ENCODE measurements around the gene GMDS. TPM values are rescaled to one million over a fixed set of nuclear protein-coding genes. Genes with fewer than 3 reads are reported as not detected.

GMDS gene
- total RNA-seq, 2 donors from 2014 or later: 25.4 to 29.5 TPM

- peaks cover 7% of the 10 kb centered on the region for H3K4me1 Mint-ChIP-seq
- no peak for DNase-seq
- no peak overlapping the region for H3K4me3 Mint-ChIP-seq
- Histone ChIP-seq H3K4me1 (ENCODE audit: control insufficient read depth, insufficient read depth, low read length) (peaks cover 6% of the 10 kb centered on the region), H3K36me3 (ENCODE audit: control insufficient read depth, insufficient read depth, low read length) (no peaks in the 10 kb centered on the region), H3K9ac (ENCODE audit: extremely low read depth, low read length, poor library complexity, severe bottlenecking) (no peak overlapping the region), H3K27ac (ENCODE audit: low read depth, low read length) (no peak overlapping the region), H3K4me3 (ENCODE audit: low read length) (no peak overlapping the region), H3K9me3 (ENCODE audit: control insufficient read depth, low read length) (no peaks in the 10 kb centered on the region), H3K27me3 (ENCODE audit: control insufficient read depth, insufficient read depth, low read length, poor library complexity, severe bottlenecking) (no peaks in the 10 kb centered on the region)
- H3K27ac Mint-ChIP-seq: no peak overlapping the region
- H3K36me3 Mint-ChIP-seq (ENCODE audit: low read depth): no peaks in the 10 kb centered on the region
- H3K9me3 Mint-ChIP-seq: no peaks in the 10 kb centered on the region
- H3K27me3 Mint-ChIP-seq (ENCODE audit: insufficient read depth): no peaks in the 10 kb centered on the region
- TF ChIP-seq, protein P1, sequence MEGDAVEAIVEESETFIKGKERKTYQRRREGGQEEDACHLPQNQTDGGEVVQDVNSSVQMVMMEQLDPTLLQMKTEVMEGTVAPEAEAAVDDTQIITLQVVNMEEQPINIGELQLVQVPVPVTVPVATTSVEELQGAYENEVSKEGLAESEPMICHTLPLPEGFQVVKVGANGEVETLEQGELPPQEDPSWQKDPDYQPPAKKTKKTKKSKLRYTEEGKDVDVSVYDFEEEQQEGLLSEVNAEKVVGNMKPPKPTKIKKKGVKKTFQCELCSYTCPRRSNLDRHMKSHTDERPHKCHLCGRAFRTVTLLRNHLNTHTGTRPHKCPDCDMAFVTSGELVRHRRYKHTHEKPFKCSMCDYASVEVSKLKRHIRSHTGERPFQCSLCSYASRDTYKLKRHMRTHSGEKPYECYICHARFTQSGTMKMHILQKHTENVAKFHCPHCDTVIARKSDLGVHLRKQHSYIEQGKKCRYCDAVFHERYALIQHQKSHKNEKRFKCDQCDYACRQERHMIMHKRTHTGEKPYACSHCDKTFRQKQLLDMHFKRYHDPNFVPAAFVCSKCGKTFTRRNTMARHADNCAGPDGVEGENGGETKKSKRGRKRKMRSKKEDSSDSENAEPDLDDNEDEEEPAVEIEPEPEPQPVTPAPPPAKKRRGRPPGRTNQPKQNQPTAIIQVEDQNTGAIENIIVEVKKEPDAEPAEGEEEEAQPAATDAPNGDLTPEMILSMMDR (conservative IDR thresholded peaks at IDR 0.05): no peak
- 93 to 100% methylated on average over 2 to 5 of the region's 5 CpGs for WGBS, 2 experiments (ENCODE audit: insufficient coverage in 1 of 2, insufficient read length in 1 of 2)
Observed at GRCh38 chr6:1966713-1967112, 278.7 kb downstream of the GMDS start.

DNA sequence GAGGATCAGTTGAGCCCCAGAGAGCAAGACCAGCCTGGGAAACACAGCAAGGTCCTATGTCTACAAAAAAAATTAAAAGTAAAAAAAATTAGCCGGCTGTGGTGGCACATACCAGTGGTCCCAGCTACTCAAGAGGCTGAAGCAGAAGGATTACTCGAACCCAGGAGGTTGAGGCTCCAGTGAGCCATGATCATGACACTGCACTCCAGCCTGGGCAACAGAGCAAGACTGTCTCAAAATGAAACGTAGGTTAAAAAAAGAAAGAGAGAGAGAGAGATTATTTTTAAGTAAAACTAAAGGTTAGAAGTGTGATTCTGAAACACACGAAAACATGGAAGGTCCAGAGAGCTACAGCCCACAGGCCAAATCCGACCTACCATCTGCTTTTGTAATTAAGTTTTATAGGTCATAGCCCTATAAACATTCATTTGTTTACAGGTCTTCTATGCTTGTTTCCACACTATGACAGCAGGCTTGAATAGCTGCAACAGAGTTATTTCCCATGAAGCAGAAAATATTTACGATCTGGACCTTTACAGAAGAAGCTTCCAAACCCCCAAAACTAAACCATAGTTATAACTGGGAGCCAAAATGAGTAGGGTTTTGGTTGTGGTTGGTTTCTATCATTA lies 279.7 kb downstream of the GMDS start:
- Mint-ChIP-seq H3K27me3 (ENCODE audit: insufficient read depth) (no peaks in the 10 kb centered on the region), H3K9me3 (no peaks in the 10 kb centered on the region), H3K4me1 (peaks cover 7% of the 10 kb centered on the region), H3K36me3 (ENCODE audit: low read depth) (no peaks in the 10 kb centered on the region), H3K27ac (no peak overlapping the region), H3K4me3 (no peak overlapping the region)
- Histone ChIP-seq H3K4me1 (ENCODE audit: control insufficient read depth, insufficient read depth, low read length) (peaks cover 6% of the 10 kb centered on the region), H3K9ac (ENCODE audit: extremely low read depth, low read length, poor library complexity, severe bottlenecking) (no peak overlapping the region), H3K9me3 (ENCODE audit: control insufficient read depth, low read length) (no peaks in the 10 kb centered on the region), H3K4me3 (ENCODE audit: low read length) (no peak overlapping the region), H3K27ac (ENCODE audit: low read depth, low read length) (no peak overlapping the region), H3K27me3 (ENCODE audit: control insufficient read depth, insufficient read depth, low read length, poor library complexity, severe bottlenecking) (no peaks in the 10 kb centered on the region), H3K36me3 (ENCODE audit: control insufficient read depth, insufficient read depth, low read length) (no peaks in the 10 kb centered on the region)
- WGBS, 2 experiments (ENCODE audit: insufficient coverage in 1 of 2, insufficient read length in 1 of 2): 95 to 100% methylated on average over 5 to 6 of the region's 6 CpGs
- no peak for DNase-seq
- TF ChIP-seq, protein P1 (conservative IDR thresholded peaks at IDR 0.05): no peak

DNA sequence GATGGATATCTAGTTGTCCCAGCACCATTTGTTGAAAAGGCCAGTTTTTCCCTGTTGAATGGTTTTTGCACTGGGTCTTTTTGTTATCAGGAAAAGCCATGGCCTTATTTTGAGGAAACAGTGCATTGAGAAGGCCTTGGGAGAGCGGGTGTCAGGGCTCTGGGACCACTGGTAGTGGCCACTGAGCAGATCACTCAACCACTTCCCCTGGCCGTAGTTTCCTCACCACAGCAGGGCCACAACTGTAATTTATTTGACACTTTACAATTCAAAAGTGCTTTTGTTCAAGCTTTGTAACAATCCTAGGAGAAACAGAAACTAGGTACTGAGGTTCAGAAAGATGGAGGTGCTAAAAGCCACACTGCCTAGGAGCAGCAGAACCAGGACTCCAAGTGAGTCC lies 281.8 kb downstream of the GMDS start:
- TF ChIP-seq, protein P1 (conservative IDR thresholded peaks at IDR 0.05): no peak
- H3K27me3 Mint-ChIP-seq (ENCODE audit: insufficient read depth): no peaks in the 10 kb centered on the region
- no peaks in the 10 kb centered on the region for H3K9me3 Mint-ChIP-seq
- 92 to 100% methylated on average over 2 of the region's 2 CpGs for WGBS, 2 experiments (ENCODE audit: insufficient coverage in 1 of 2, insufficient read length in 1 of 2)
- no peak overlapping the region for H3K4me3 Mint-ChIP-seq
- Histone ChIP-seq H3K9me3 (ENCODE audit: control insufficient read depth, low read length) (no peaks in the 10 kb centered on the region), H3K9ac (ENCODE audit: extremely low read depth, low read length, poor library complexity, severe bottlenecking) (no peak overlapping the region), H3K36me3 (ENCODE audit: control insufficient read depth, insufficient read depth, low read length) (no peaks in the 10 kb centered on the region), H3K27ac (ENCODE audit: low read depth, low read length) (no peak overlapping the region), H3K4me1 (ENCODE audit: control insufficient read depth, insufficient read depth, low read length) (no peaks in the 10 kb centered on the region), H3K27me3 (ENCODE audit: control insufficient read depth, insufficient read depth, low read length, poor library complexity, severe bottlenecking) (no peaks in the 10 kb centered on the region), H3K4me3 (ENCODE audit: low read length) (no peak overlapping the region)
- H3K36me3 Mint-ChIP-seq (ENCODE audit: low read depth): no peaks in the 10 kb centered on the region
- H3K4me1 Mint-ChIP-seq: no peaks in the 10 kb centered on the region
- no peak overlapping the region for H3K27ac Mint-ChIP-seq
- DNase-seq: no peak

Data from endodermal cell (in vitro differentiated cells).